ENCODE data around the gene UBE2S. TPM values are rescaled to one million over a fixed set of nuclear protein-coding genes. Genes with fewer than 3 reads are reported as not detected.
A peak's percentile ranks its signal among the peaks of the same experiment; 100 is the strongest.

The UBE2S gene
- total RNA-seq, 1 experiment from 2014 or later: 279 TPM

DNA sequence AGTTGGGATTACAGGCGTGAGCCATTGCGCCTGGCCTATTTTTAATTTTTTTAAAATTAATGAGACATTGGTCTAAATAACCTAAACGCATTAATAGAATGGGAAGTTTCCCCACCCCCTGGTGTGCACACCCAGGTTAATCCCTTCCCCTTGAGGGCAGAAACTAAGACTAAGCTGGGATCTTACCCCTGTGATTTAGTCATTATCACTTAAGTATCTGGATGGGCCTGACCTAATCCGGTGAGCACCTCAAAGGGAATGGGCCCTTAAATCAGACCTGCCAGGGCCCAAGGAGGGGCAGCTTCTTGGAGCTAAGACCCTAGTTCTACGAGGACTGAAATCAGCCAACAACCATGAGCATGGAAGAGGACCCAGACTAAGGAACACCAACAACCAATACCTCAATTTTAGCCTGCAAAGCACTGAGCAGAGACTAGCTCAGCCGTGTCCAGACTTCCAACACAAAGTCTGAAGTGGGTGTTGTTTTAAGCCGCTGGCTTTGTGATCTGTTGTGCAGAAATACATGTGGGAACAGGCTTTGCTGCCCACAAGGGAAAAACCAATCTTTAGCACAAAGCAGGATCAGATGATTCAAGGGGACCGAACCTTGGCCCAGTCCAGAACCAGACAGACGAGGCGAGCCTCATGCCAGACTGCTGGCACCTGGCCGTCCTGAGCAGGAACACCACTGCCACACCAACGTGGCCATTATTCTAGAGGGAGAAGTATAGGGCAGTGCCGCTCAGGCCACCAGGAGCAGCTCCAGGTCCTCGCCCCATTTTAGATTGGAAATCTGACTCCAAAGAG, 7.1 kb downstream of the UBE2S start:
- Histone ChIP-seq H3K36me3 (ENCODE audit: control insufficient read depth, insufficient read depth, low read length) (peaks cover 6% of the 10 kb centered on the region; the same call in 1 of the 2 replicates), H3K27me3 (replicated peaks; ENCODE audit: control insufficient read depth, insufficient read depth, low read length) (no peaks in the 10 kb centered on the region), H3K4me1 (no peaks in the 10 kb centered on the region), H3K9me3 (no peaks in the 10 kb centered on the region), H3K4me3 (ENCODE audit: low read depth, low read length) (no peak overlapping the region)
- Mint-ChIP-seq H3K4me1 (ENCODE audit: low read depth, unreplicated experiment) (peaks cover 2% of the 10 kb centered on the region), H3K27me3 (ENCODE audit: insufficient read depth, unreplicated experiment) (no peaks in the 10 kb centered on the region), H3K27ac (ENCODE audit: unreplicated experiment) (peak overlapping the region; percentile 17), H3K36me3 (ENCODE audit: insufficient read depth, unreplicated experiment) (peaks cover 80% of the 10 kb centered on the region), H3K9me3 (ENCODE audit: unreplicated experiment) (no peaks in the 10 kb centered on the region), H3K4me3 (ENCODE audit: unreplicated experiment) (peak overlapping the region; percentile 14)
- TF ChIP-seq, protein P1, sequence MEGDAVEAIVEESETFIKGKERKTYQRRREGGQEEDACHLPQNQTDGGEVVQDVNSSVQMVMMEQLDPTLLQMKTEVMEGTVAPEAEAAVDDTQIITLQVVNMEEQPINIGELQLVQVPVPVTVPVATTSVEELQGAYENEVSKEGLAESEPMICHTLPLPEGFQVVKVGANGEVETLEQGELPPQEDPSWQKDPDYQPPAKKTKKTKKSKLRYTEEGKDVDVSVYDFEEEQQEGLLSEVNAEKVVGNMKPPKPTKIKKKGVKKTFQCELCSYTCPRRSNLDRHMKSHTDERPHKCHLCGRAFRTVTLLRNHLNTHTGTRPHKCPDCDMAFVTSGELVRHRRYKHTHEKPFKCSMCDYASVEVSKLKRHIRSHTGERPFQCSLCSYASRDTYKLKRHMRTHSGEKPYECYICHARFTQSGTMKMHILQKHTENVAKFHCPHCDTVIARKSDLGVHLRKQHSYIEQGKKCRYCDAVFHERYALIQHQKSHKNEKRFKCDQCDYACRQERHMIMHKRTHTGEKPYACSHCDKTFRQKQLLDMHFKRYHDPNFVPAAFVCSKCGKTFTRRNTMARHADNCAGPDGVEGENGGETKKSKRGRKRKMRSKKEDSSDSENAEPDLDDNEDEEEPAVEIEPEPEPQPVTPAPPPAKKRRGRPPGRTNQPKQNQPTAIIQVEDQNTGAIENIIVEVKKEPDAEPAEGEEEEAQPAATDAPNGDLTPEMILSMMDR (IDR thresholded peaks at IDR 0.05; ENCODE audit: insufficient read depth in 1 of 2, low read depth in 1 of 2, low read length in 1 of 2, severe bottlenecking in 1 of 2, unreplicated experiment in 1 of 2): no peak
- ChIA-PET CTCF (no interaction called here), POLR2A (no interaction called here)
- intact Hi-C loops (cut with micrococcal nuclease; ENCODE audit: unreplicated experiment): loop anchor here (10.0 kb wide), 1 partner anchor 104 kb away; no protein-coding TSS in a partner anchor
- no peak for DNase-seq
- BruUV-seq (replicated peaks): no TSS peak

DNA sequence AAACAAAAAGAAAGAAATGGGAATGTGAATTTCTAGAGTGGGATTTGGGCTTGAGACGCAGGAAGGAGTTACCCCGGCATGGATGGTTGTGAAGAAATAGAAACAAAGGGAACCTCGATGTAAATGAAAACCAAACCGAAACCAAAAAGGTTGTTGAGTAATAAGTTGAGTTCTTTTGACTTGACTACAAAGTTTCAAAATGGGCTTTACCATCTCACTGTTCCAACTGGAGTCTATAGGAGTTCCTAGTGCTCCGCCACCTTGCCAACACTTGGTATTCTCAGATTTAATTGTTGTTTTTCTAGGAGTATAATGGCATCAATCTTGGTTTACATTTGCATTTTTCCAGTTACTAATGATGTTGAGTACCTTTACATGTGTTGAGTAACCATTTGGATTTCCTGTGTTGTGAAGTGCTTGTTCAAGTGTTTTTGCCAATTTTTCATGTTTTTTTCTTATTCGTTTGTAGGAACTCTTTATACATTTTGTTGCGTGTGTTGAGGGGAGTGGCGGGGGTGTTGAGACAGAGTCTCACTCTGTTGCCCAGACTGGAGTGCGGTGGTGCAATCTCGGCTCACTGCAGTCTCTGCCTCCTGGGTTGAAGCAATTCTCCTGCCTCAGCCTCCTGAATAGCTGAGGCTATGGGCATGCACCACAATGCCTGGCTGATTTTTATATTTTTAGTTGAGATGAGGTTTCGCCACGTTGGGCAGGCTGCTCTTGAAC, 9.2 kb downstream of the UBE2S start:
- Histone ChIP-seq H3K27me3 (replicated peaks; ENCODE audit: control insufficient read depth, insufficient read depth, low read length) (no peaks in the 10 kb centered on the region), H3K4me3 (ENCODE audit: low read depth, low read length) (no peak overlapping the region), H3K4me1 (no peaks in the 10 kb centered on the region), H3K36me3 (ENCODE audit: control insufficient read depth, insufficient read depth, low read length) (peaks cover 4% of the 10 kb centered on the region; the same call in 1 of the 2 replicates), H3K9me3 (no peaks in the 10 kb centered on the region)
- no peak for DNase-seq
- ChIA-PET CTCF (interaction anchor here (0.6 kb wide), 1 partner anchor 105 kb away, joined by 3 read pairs; no protein-coding TSS in a partner anchor), POLR2A (interaction anchor here (1.5 kb wide), 1 partner anchor 9 kb away, joined by 15 read pairs; the partner anchor contains the start of gene UBE2S)
- Mint-ChIP-seq H3K9me3 (ENCODE audit: unreplicated experiment) (no peaks in the 10 kb centered on the region), H3K36me3 (ENCODE audit: insufficient read depth, unreplicated experiment) (peaks cover 60% of the 10 kb centered on the region), H3K4me1 (ENCODE audit: low read depth, unreplicated experiment) (no peaks in the 10 kb centered on the region), H3K27ac (ENCODE audit: unreplicated experiment) (peak overlapping the region; percentile 56), H3K27me3 (ENCODE audit: insufficient read depth, unreplicated experiment) (no peaks in the 10 kb centered on the region), H3K4me3 (ENCODE audit: unreplicated experiment) (no peak overlapping the region)
- TF ChIP-seq, protein P1 (IDR thresholded peaks at IDR 0.05; ENCODE audit: insufficient read depth in 1 of 2, low read depth in 1 of 2, low read length in 1 of 2, severe bottlenecking in 1 of 2, unreplicated experiment in 1 of 2): no peak
- no TSS peak for BruUV-seq (replicated peaks)
- intact Hi-C loops (cut with micrococcal nuclease; ENCODE audit: unreplicated experiment): no loop called here

All from Caco-2 (cell line).